K562 (cell line): ENCODE results near the gene PALM3. TPM values are rescaled to one million over a fixed set of nuclear protein-coding genes. Genes with fewer than 3 reads are reported as not detected.

Experiments
- ATAC-seq: fragments of 200-7000 bp; cut with Tn5 transposase; 3 replicates; pipeline ENCODE4 v1.9.1; 2020; ENCODE audit warnings: moderate library complexity
- BruUV-seq: library from RNA; stranded (reverse); fragments of 400-500 nt; replicated peaks from 2 replicates; lab custom pipeline; 2021; lab: Mats Ljungman, UMichigan
- CTCF ChIA-PET: fragments of 300-600 bp; formaldehyde crosslinking; extraction: SDS; loops from one replicate; lab custom pipeline; 2021; ENCODE audit warnings: low intra/inter-chr PET ratio; lab: Yijun Ruan, JAX
- POLR2A ChIA-PET: fragments of 300-600, 350-650 bp; sonication (Branson Sonifier 250); formaldehyde crosslinking; extraction: SDS; loops from one replicate; lab custom pipeline; 2021; ENCODE audit warnings: antibody characterized with exemption, inconsistent platforms; lab: Yijun Ruan, JAX
- DNase-seq, 4 experiments: peaks; one replicate each; pipeline versions ENCODE4 v3.0.0 to v3.0.0-alpha.2; 2011 to 2018; ENCODE audit warnings: low spot score in 3 of 4, mixed read lengths in 3 of 4; ENCODE audit errors: extremely low read depth in 1 of 4
- FAIRE-seq: peaks from 2 replicates; lab custom pipeline; 2011; peaks lifted over from hg19 to GRCh38; lab: Jason Lieb, UNC
- H2AFZ ChIP-seq: 2 replicates; pipeline ENCODE4 v1.6.0; 2011; ENCODE audit warnings: low read depth, low read length, control low read depth, inconsistent platforms
- H3K27ac ChIP-seq: fragments of 200-600 bp; 3 replicates; pipeline ENCODE4 v1.8.0; 2011; ENCODE audit warnings: low read depth, mild to moderate bottlenecking, control low read depth, inconsistent platforms, low read length, moderate library complexity, mixed read lengths; ENCODE audit errors: extremely low read depth
- H3K27me3 ChIP-seq, 2 experiments: fragments of 300-600 bp in 1 of 2; 2 replicates in 1 of 2; 3 replicates in 1 of 2; pipeline versions ENCODE4 v1.6.0 to v1.8.0; 2011; ENCODE audit warnings: inconsistent platforms in 2 of 2, low read length in 2 of 2, mild to moderate bottlenecking in 1 of 2, mixed read lengths in 1 of 2, moderate library complexity in 1 of 2; ENCODE audit not compliant: control insufficient read depth in 2 of 2, insufficient read depth in 2 of 2
- H3K36me3 ChIP-seq: fragments of 300-600 bp; 3 replicates; pipeline ENCODE4 v1.8.0; 2011; ENCODE audit warnings: mild to moderate bottlenecking, low read length, inconsistent platforms; ENCODE audit not compliant: control insufficient read depth, insufficient read depth
- H3K4me1 ChIP-seq, 2 experiments: fragments of 200-600 bp in 1 of 2; replicated peaks in 1 of 2; 2 replicates in 1 of 2; 3 replicates in 1 of 2; pipeline versions ENCODE4 v1.5.1 to v1.8.0; 2011; ENCODE audit warnings: inconsistent platforms in 2 of 2, low read length in 2 of 2, mild to moderate bottlenecking in 1 of 2, mixed read lengths in 1 of 2, moderate library complexity in 1 of 2; ENCODE audit not compliant: control insufficient read depth in 2 of 2, insufficient read depth in 2 of 2
- H3K4me2 ChIP-seq: 2 replicates; pipeline ENCODE4 v1.6.1; 2011; ENCODE audit warnings: low read length, control low read depth, inconsistent platforms, mixed read lengths; ENCODE audit not compliant: insufficient read depth
- H3K4me3 ChIP-seq: fragments of 200-600 bp; sonication (generic), shearing (Covaris generic); 2 replicates; pipeline ENCODE4 v1.5.1; 2016; ENCODE audit warnings: control low read depth, inconsistent platforms
- H3K79me2 ChIP-seq: fragments of 200-600 bp; 3 replicates; pipeline ENCODE4 v1.8.0; 2011; ENCODE audit warnings: low read length, inconsistent platforms; ENCODE audit not compliant: control insufficient read depth, insufficient read depth
- H3K9ac ChIP-seq, 2 experiments: 2 replicates each; pipeline versions ENCODE4 v1.6.0 to v1.6.1; 2011; ENCODE audit warnings: low read depth in 2 of 2, low read length in 2 of 2, control low read depth in 1 of 2, inconsistent platforms in 1 of 2, mild to moderate bottlenecking in 1 of 2, mixed read lengths in 1 of 2; ENCODE audit not compliant: insufficient read depth in 1 of 2
- H3K9me1 ChIP-seq: one replicate; pipeline ENCODE4 v1.6.0; 2011; ENCODE audit warnings: inconsistent platforms, mild to moderate bottlenecking, low read length, moderate library complexity; ENCODE audit not compliant: control insufficient read depth, insufficient read depth
- H3K9me3 ChIP-seq: replicated peaks from 2 replicates; pipeline ENCODE4 v1.5.1; 2011; ENCODE audit warnings: low read depth, low read length, inconsistent platforms; ENCODE audit not compliant: control insufficient read depth, insufficient read depth
- H4K20me1 ChIP-seq: replicated peaks from 2 replicates; pipeline ENCODE4 v1.6.1; 2011; ENCODE audit warnings: low read length, inconsistent platforms, mixed read lengths; ENCODE audit not compliant: control insufficient read depth, insufficient read depth
- ADNP ChIP-seq: fragments of 200-800 bp; sonication (Bioruptor generic); IDR thresholded peaks from 2 replicates; pipeline ENCODE4 v1.6.1; 2016; ENCODE audit warnings: missing genetic modification characterization, missing compliant biosample characterization
- BCOR ChIP-seq: fragments of 450-650 bp; IDR thresholded peaks from 2 replicates; pipeline ENCODE4 v1.6.1; 2016
- CBFA2T3 ChIP-seq: fragments of 450-650 bp; IDR thresholded peaks from 2 replicates; pipeline ENCODE4 v1.6.1; 2017
- CBFB ChIP-seq: sonication (generic); formaldehyde crosslinking; IDR thresholded peaks from 2 replicates; pipeline ENCODE4 v1.4.0; 2020; ENCODE audit warnings: mild to moderate bottlenecking, missing genetic modification reagents
- CBX8 ChIP-seq: fragments of 200-600 bp; sonication (generic); IDR thresholded peaks from 2 replicates; pipeline ENCODE4 v1.6.1; 2012; ENCODE audit warnings: borderline replicate concordance, mixed run types, low read depth, mild to moderate bottlenecking, moderate library complexity, mixed read lengths, low read length, control low read depth, inconsistent platforms; ENCODE audit not compliant: poor library complexity, severe bottlenecking; ENCODE audit errors: extremely low read depth
- FOXK2 ChIP-seq, 2 experiments: fragments of 450-650 bp; IDR thresholded peaks in 1 of 2; conservative IDR thresholded peaks in 1 of 2; 2 replicates each; pipeline ENCODE4 v1.6.1; 2016; ENCODE audit warnings: low read depth in 2 of 2, mild to moderate bottlenecking in 1 of 2
- GABPB2 ChIP-seq: fragments of 250-450 bp; sonication (Bioruptor Pico); conservative IDR thresholded peaks from 2 replicates; pipeline ENCODE4 v1.5.1; 2021; ENCODE audit warnings: mild to moderate bottlenecking
- HDAC3 ChIP-seq: fragments of 450-650 bp; IDR thresholded peaks from 2 replicates; pipeline ENCODE4 v1.6.1; 2018; ENCODE audit warnings: borderline replicate concordance, mild to moderate bottlenecking, moderate library complexity; ENCODE audit not compliant: partially characterized antibody
- KDM1A ChIP-seq, 2 experiments: fragments of 450-650 bp; IDR thresholded peaks; 2 replicates each; pipeline ENCODE4 v1.6.1; 2016; ENCODE audit warnings: mild to moderate bottlenecking in 2 of 2
- NONO ChIP-seq, 2 experiments: fragments of 200-400 bp in 1 of 2; fragments of 450-650 bp in 1 of 2; formaldehyde crosslinking in 1 of 2; IDR thresholded peaks; 2 replicates each; pipeline ENCODE4 v1.6.1; 2017; ENCODE audit warnings: low read depth in 2 of 2, mild to moderate bottlenecking in 2 of 2, moderate library complexity in 2 of 2, low read length in 1 of 2
- NR2C1 ChIP-seq, 2 experiments: fragments of 450-650 bp; IDR thresholded peaks; 2 replicates each; pipeline ENCODE4 v1.6.1; 2017; ENCODE audit warnings: mild to moderate bottlenecking in 2 of 2, antibody characterized with exemption in 1 of 2, inconsistent platforms in 1 of 2, missing compliant biosample characterization in 1 of 2, missing genetic modification characterization in 1 of 2
- PCBP1 ChIP-seq: fragments of 200-400 bp; formaldehyde crosslinking; IDR thresholded peaks from 2 replicates; pipeline ENCODE4 v1.6.1; 2018; ENCODE audit warnings: mild to moderate bottlenecking, low read depth, low read length; ENCODE audit not compliant: poor library complexity, severe bottlenecking
- POLR2H ChIP-seq: IDR thresholded peaks from 2 replicates; pipeline ENCODE4 v1.6.1; 2016; ENCODE audit warnings: missing genetic modification characterization, low read depth, mild to moderate bottlenecking, control low read depth, missing compliant biosample characterization, moderate library complexity
- SMAD2 ChIP-seq: fragments of 150-350 bp; IDR thresholded peaks from 2 replicates; pipeline ENCODE4 v1.6.1; 2014; ENCODE audit warnings: low read depth, mild to moderate bottlenecking, low read length
- SMARCA4 ChIP-seq: fragments of 450-650 bp; IDR thresholded peaks from 2 replicates; pipeline ENCODE4 v1.6.1; 2016
- SNIP1 ChIP-seq: fragments of 450-650 bp; IDR thresholded peaks from 2 replicates; pipeline ENCODE4 v1.7.1; 2017; ENCODE audit warnings: low read depth, mild to moderate bottlenecking
- SP1 ChIP-seq: sonication (generic); formaldehyde crosslinking; IDR thresholded peaks from 2 replicates; pipeline ENCODE4 v1.8.1; 2022; ENCODE audit warnings: mild to moderate bottlenecking, missing genetic modification reagents
- TGIF2 ChIP-seq: sonication (generic); formaldehyde crosslinking; IDR thresholded peaks from 2 replicates; pipeline ENCODE4 v1.8.1; 2022; ENCODE audit warnings: mild to moderate bottlenecking, missing genetic modification reagents, moderate library complexity
- TSC22D4 ChIP-seq: fragments of 450-650 bp; IDR thresholded peaks from 2 replicates; pipeline ENCODE4 v1.6.1; 2016; ENCODE audit warnings: missing genetic modification characterization, missing biosample characterization, control low read depth
- ZNF583 ChIP-seq: fragments of 250-450 bp; sonication (Bioruptor Pico); IDR thresholded peaks from 2 replicates; pipeline ENCODE4 v1.4.0; 2020
- ZNF830 ChIP-seq: fragments of 250-450 bp; sonication (Bioruptor Pico); IDR thresholded peaks from 2 replicates; pipeline ENCODE4 v1.5.0; 2021; ENCODE audit warnings: mild to moderate bottlenecking
- WGBS: fragments of 100-300 bp; shearing (Covaris generic); methylation state at CpG from one replicate; pipeline ENCODE4 v1.1.6; 2016; ENCODE audit warnings: low coverage, mixed read lengths; ENCODE audit not compliant: insufficient coverage; ENCODE audit errors: missing lambda C conversion rate; 5-methylcytosine and 5-hydroxymethylcytosine counted together
- in situ Hi-C: fragments of 300-500 bp; cut with MboI; formaldehyde crosslinking; loops from 4 replicates; pipeline ENCODE4 v1.15.0; 2018; ENCODE audit warnings: inconsistent platforms, mixed read lengths
- intact Hi-C: fragments of 100-400 bp; cut with micrococcal nuclease; formaldehyde crosslinking; loops from 2 replicates; pipeline ENCODE4 v1.14.2; 2022
- polyA plus RNA-seq, 8 experiments: library from polyadenylated mRNA; depleted of rRNA in 4 of 8; stranded (reverse) in 5 of 8; unstranded in 3 of 8; fragments of >200 nt; fragmentation: Nextera tagmentation in 2 of 8; fragmentation: Illumina TruSeq in 1 of 8; extraction: Ambion mirVana in 2 of 8; extraction: Trizol in 1 of 8; gene quantifications; 2 replicates each; pipeline versions ENCODE4 v1.2.1 to v1.2.3, GENCODE V29; 2011 to 2014; ENCODE audit warnings: inconsistent platforms in 1 of 8, missing spikeins in 1 of 8
- total RNA-seq, 7 experiments: library from RNA; depleted of rRNA in 6 of 7; stranded (reverse); fragments of >200 nt in 6 of 7; fragmentation: Illumina TruSeq in 2 of 7; extraction: Trizol in 2 of 7; gene quantifications; 2 replicates each; pipeline versions ENCODE4 v1.2.1 to v1.2.3, GENCODE V29; 2011 to 2021; ENCODE audit warnings: low replicate concordance in 1 of 7
- TF ChIP-seq, protein P1 (sequence below): fragments of 450-650 bp; formaldehyde crosslinking; IDR thresholded peaks from 2 replicates; pipeline ENCODE4 v1.4.0; 2022; ENCODE audit warnings: mild to moderate bottlenecking, moderate library complexity

The PALM3 gene
- total and polyA plus RNA-seq, 9 of the 15 experiments (the other 6 are each of a cell fraction or from before 2014, with no cell fraction given): 0.07 to 9.3 (median 3.3) TPM

DNA sequence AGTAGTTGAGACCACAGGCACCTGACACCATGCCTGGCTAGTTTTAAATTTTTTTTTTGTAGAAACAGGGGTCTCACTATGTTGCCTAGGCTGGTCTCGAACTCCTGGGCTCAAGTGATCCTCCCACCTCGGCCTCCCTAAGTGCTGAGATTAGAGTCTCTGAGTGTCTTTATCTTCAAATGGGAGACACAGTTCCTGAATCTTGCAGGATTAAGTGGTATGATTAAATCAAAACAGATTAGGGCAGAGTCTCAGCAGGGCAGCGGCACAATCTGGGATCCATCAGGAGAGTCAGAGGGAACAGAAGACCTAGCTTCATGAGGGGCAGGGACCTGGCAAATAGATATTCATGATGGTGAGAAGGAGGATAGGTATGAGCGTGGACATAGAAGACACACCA lies 33.0 kb downstream of the PALM3 start:
- Histone ChIP-seq H3K27me3 (no peaks in the 10 kb centered on the region), H4K20me1 (no peaks in the 10 kb centered on the region), H3K36me3 (no peaks in the 10 kb centered on the region), H3K9me1 (no peaks in the 10 kb centered on the region), H3K79me2 (peaks cover 7% of the 10 kb centered on the region; the same call in 1 of the 3 replicates), H3K9ac (no peak overlapping the region), H3K9me3 (no peaks in the 10 kb centered on the region), H3K4me1 (peaks cover 21 to 53% of the 10 kb centered on the region in 2 experiments), H3K27ac (no peak overlapping the region), H2AFZ (no peak overlapping the region), H3K4me2 (no peak overlapping the region), H3K4me3 (no peak overlapping the region)
- in situ Hi-C loops (no loop called here), intact Hi-C loops (no loop called here)
- DNase-seq (no peak), FAIRE-seq (peak; percentile 11), ATAC-seq (no peak)
- BruUV-seq: no TSS peak
- POLR2A ChIA-PET: interaction anchor here (0.9 to 2.0 kb wide), 3 partner anchors 14 to 22 kb away, joined by 3 to 9 read pairs (median 8); partner anchors contain the start of gene RFX1
- CTCF ChIA-PET: no interaction called here
- 18% methylated on average over 4 of the region's 4 CpGs for WGBS
- TF ChIP-seq BCOR (peak; percentile 26; the same call in 1 of the 2 replicates), KDM1A (IDR thresholded peaks at IDR 0.05) (peak; percentile 71 to 73), TSC22D4 (tag) (0 out of 2 replicates have a peak, but pooled peaks have one; percentile 38), SNIP1 (no peak), POLR2H (tag) (no peak), ADNP (tag) (peak; percentile 79), NR2C1 (IDR thresholded peaks at IDR 0.05) (no peak), NR2C1 (tag; IDR thresholded peaks at IDR 0.05) (no peak), HDAC3 (no peak), PCBP1 (no peak), ZNF583 (no peak), ZNF830 (CRISPR knock-in tag) (no peak), FOXK2 (conservative IDR thresholded peaks at IDR 0.05 in 1 of 2, IDR thresholded peaks at IDR 0.05 in 1 of 2; ENCODE audit: low read depth in 2 of 2) (no peak), CBFB (CRISPR knock-in tag) (no peak), TGIF2 (CRISPR knock-in tag) (no peak), GABPB2 (CRISPR knock-in tag) (no peak), SMARCA4 (no peak), CBFA2T3 (0 out of 2 replicates have a peak, but pooled peaks have one; percentile 13), SP1 (no peak), CBX8 (no peak), SMAD2 (no peak), NONO (IDR thresholded peaks at IDR 0.05; ENCODE audit: low read depth in 2 of 2, low read length in 1 of 2) (no peak)
- TF ChIP-seq, protein P1, sequence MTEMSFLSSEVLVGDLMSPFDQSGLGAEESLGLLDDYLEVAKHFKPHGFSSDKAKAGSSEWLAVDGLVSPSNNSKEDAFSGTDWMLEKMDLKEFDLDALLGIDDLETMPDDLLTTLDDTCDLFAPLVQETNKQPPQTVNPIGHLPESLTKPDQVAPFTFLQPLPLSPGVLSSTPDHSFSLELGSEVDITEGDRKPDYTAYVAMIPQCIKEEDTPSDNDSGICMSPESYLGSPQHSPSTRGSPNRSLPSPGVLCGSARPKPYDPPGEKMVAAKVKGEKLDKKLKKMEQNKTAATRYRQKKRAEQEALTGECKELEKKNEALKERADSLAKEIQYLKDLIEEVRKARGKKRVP (CRISPR knock-in tag): no peak
